NCI-H748 (cell line): ENCODE results near the gene DUSP2.

Experiments
- DNase-seq: peaks from one replicate; lab custom pipeline; 2025; ENCODE audit not compliant: unreplicated experiment; lab: John Stamatoyannopoulos, UW

DUSP2 gene, protein sequence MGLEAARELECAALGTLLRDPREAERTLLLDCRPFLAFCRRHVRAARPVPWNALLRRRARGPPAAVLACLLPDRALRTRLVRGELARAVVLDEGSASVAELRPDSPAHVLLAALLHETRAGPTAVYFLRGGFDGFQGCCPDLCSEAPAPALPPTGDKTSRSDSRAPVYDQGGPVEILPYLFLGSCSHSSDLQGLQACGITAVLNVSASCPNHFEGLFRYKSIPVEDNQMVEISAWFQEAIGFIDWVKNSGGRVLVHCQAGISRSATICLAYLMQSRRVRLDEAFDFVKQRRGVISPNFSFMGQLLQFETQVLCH

DNA sequence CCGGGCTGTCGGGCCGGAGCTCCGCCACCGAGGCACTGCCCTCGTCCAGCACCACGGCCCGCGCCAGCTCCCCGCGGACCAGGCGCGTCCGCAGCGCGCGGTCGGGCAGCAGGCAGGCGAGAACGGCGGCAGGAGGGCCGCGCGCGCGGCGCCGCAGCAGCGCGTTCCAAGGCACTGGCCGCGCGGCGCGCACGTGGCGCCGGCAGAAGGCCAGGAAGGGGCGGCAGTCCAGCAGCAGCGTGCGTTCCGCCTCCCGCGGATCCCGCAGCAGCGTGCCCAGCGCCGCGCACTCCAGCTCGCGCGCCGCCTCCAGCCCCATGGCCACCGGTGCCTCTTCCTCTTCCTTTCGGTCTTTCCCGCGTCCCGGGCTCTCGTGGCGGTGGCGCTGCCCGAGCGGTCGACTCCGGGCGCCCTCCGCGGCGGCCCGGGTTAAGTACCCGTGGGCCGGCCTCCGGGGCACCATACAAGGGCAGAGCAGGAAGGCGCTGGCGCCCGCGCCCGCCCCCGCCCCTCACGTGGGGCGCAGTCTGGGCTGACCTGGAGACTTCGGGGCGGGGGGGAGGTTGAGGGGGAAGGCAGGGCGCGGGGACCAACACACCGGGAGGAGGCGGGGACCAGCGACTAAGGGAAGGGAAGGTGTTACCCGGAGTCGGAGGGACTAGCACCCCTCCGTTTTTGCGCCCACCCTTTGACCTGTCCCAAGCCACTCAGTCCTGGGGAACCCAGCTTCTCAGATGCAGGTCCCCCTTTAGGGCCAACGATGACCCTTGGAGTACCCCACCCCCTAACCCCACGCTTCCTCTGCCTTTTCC, at the start of gene DUSP2:
Gene DUSP2, minus strand, starts transcription at position 405 of the 812 bp plus-strand sequence. Its CDS starts 86 bp downstream, at position 319.
- peak; percentile 74 for DNase-seq

DNA sequence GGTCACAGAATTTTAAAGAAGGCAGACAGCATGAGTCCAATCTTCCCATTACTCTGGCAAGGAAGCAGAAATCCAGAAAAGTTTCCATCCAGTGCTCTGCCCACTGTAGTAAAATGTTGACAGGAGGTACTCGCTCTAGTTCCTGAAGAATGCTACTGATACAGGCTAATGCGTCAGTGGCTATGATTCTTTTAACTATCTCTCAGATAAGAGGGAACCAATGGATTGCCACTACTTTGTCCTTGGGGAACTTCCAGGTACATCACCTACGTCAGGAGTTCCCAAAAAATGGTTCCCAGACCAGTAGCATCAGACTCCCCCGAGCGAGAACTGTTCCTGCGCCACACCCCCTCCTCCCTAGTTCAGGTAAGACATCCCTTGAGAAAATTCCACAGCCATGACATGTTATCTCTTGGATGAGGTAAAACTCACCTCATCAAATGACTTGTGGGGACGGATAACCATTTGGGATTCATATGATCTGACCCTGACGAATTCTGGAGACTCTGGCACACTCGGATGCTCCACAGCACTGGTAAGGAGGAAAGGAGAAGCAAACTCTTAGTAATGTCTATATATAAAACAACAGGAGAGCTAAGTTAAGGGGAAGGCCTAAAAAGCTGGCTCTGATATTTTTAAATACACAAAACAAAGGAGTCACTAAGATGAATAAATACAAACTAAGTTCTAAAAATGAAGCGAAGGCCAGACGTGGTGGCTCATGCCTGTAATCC, 46.9 kb upstream of the DUSP2 start:
- no peak for DNase-seq

DNA sequence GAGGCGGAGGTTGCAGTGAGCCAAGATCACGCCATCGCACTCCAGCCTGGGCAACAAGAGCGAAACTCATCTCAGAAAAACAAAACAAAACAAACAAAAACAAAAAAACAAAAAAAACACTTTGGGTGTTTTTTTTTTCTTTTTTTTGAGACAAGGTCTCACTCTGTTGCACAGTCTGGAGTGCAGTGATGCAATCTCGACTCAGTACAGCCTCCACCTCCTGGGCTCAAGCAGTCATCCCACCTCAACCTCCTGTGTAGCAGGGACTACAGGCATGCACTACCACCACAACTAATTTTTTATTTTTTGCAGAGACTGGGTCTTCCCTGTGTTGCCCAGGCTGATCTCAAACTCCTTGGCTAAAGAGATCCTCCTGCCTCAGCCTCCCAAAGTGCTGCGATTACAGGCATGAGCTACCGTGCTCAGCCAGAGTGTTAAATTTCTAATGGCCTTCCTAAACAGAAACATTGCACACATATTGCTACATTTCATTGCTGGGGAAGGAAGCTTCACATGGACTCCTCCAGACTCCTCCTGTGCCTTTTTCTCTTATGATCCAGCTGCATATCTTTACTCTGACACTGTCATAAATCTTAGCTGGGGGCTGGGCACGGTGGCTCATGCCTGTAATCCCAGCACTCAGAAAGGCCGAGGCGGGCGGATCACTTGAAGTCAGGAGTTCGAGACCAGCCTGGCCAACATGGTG, 43.7 kb upstream of the DUSP2 start:
- DNase-seq: no peak

DNA sequence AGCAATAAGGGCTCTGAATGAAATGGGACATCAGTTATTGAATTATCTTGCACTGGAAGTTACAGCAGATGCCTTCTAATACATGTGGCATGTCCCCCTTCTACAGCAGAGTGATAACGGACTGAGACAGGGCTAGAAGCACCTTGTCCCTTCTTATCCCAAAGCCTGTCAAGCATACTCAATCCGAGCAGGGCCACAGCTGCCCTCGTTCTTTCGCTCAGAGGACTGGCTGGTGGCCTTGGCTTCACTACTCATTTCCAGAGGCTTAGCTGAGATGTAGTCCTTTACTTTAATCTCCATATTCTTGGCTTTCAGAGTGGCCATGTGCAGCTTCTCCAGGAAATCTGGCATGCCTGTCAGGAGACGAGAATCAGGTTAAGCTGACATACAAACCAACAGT, 41.3 kb upstream of the DUSP2 start:
- DNase-seq: no peak

DNA sequence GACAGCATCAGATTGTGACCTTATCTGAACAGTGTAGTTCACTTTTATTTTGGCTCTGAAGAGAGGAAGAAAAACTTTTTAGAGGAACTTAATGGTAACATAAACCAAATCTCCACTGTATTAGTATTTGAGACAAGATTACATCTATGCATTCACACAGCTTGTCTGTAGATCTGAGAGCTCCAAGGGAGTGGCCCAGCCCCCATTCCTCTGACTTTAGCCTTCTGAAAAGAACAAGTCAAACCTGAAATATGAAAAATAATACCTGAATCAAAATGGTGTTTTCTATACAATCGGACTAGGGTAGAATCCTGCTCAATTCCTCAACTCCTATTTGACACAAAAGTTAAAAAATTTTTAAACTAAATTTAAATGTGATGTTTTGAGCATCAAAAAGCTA, 40.3 kb upstream of the DUSP2 start:
- DNase-seq: no peak

DNA sequence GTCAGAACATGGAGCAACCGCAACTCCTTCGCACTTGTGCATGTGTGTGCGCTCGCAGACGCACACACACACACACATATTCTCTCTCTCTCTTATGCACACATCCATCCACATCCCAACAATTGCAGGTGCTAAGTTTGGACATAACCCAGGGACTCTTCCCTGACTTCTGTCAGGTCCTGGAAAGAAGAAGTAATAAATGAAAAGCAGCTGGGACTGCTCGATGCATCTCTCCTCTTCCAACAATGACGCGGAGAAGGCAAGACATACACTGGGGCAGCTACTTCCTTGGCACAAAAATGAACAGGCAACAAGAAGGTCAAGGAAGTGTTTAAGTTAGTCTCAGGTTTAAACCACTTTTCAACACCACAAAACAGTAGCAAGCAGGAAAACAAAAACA, 39.7 kb upstream of the DUSP2 start:
- DNase-seq: no peak

DNA sequence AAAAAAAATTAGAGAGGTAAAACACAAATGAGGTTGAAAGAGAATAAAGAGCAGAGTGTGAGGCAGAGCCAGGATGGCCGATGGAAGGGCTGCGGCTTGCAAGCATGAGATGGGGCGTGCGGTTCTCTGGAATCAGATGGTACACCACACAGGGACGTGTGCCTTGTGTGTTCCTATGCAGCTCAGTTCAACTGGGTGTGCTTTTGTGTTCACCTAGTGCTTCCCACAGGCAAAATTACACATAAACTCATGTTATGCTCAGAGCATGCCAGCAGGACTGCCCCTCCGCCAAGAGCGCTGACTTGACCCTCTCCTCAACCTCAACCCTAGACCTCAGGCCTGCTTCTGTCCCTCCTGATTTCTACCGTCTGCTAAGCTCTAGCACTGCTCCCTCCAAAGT, 38.9 kb upstream of the DUSP2 start:
- no peak for DNase-seq

DNA sequence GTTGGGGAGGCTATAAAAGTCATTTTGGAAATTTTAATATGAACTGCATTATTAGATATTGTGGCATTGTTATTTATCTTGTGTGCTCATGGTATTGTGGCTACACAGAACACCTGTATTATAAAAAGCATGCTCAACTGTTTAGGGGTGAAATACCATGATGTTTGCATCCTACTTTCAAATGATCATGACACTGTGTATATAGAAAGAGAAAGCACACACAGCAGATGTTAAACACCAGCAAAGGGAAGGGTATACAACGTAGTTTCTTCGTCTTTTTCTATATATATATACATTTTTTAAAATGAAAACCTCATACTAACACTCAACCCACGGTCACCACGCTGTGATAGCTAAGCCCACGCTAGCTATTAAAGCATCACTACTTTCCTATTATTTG, 36.3 kb upstream of the DUSP2 start:
- no peak for DNase-seq

DNA sequence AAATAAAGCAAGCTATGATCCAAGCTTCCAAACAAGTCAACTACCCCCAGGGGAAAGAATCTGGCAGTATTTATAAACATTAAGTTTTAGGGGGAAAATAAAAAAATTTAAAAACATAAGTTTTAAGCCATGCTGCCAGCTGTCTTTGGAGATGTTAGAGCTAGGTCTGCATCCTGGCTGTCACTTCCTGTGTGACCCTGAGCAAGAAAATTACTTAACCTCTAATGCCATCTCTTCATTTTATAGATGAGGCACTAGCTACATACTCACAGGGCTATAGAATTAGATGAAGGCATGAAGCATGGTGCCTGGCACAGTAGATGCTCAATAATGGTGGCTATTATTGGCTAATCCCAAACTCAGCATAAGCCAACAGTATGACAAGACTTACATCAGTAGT, 35.3 kb upstream of the DUSP2 start:
- DNase-seq: no peak

DNA sequence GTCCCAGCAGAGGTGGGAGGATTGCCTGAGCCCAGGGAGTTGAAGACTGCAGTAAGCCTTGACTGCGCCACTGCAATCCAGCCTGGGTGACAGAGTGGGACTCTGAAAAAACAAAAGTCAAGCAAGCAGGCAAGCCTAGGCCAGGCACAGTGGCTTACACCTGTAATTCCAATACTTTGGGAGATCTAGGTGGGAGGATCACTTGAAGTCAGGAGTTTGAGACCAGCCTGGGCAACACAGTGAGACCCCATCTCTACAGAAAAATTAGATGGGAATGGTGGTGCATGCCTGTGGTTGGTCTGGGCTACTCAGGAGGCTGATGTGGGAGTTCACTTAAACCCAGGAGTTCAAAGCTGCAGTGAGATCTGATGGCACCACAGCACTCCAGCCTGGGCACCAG, 34.8 kb upstream of the DUSP2 start:
- no peak for DNase-seq

DNA sequence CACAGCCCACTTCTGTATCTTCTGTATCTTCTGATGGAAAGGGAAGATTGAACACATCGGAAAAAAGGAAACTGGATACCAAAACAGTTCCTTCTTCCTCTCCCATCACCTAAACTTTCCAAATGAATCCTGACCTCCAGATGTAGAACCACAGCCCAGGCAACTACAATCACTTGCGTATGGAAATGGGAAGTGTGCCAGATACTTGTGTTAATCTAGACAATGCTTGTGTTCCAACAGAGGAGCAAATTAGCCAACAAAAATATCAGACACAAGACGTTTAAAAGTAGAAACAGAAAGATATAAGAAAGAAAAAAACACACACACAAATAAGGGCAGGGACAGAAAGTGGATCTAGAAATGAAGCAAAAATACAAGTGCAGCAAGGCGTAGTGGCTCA, 31.4 kb upstream of the DUSP2 start:
- DNase-seq: no peak

DNA sequence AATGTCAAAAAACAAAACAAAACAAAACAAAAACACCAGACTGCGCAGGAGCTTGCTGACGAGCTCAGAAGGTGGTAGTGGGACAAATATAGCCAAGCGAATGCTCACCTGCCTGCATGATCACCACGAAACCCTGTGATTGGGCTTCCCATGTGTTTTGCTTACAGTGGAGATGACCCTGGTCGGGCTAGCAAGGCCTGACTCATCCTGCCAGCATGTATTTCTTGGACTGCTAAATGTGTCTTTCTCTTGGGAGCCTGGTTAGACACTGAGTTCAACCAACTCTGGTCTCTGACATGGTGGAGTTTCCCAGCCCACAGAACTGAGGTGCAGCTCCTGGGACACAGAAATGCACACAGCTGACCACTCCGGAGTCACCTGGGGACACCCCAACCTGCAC, 30.7 kb upstream of the DUSP2 start:
- DNase-seq: no peak

DNA sequence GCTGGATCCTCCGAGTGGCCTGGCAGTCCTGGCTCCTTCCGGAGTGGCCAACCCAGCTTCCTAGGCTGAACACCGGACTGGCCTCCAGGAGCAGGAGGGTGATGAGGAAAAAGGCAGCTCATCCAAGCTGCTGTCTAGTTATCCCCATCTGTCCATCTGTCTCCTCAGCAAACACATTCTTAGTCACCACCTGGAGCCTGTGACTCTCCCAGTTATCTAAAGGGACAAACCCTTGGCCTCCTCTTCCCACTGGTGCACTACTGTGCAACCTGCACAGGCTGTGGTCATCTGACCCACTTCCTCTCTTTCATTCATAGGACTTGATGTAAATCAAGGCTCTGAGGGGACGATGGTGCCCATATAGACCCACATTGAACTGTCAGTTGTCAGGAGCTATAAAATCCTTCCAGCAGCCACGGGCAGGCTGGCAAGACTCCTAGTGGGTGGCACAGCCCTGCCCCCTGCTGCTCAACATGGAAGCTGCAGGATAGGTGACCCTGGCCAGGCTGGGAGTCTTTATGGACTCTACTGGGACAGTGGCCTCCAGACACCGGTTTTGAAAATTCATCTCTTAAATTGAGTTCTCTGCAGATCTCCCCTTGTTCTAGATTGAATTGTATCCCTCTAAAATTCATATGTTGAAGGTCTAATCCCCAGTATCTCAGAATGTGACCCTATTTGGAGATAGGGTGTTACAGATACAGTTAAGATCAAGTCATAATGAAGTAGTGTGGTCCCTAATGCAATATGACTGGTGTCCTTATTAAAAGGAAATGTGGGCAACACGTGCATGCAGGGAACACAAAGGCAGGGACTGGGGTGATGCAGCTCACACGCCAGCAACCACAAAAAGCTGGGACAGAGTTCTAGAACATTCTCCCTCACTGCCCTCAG, 29.3 kb upstream of the DUSP2 start:
- DNase-seq: peak; percentile 46

DNA sequence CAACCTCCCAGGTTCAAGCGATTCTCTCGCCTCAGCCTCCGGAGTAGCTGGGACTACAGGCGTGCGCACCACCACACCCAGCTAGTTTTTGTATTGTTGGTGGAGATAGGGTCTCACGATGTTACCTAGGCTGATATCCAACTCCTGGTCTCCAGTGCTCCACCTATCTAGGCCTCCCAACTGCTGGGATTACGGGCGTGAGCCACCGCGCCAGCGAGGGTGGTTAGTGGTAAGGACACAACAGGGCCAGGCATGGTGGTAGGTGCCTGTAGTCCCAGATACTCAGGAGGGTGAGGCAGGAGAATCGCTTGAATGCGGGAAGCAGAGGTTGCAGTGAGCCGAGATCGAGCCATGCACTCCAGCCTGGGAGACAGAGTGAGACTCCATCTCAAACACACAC, 26.6 kb upstream of the DUSP2 start:
- DNase-seq: no peak

DNA sequence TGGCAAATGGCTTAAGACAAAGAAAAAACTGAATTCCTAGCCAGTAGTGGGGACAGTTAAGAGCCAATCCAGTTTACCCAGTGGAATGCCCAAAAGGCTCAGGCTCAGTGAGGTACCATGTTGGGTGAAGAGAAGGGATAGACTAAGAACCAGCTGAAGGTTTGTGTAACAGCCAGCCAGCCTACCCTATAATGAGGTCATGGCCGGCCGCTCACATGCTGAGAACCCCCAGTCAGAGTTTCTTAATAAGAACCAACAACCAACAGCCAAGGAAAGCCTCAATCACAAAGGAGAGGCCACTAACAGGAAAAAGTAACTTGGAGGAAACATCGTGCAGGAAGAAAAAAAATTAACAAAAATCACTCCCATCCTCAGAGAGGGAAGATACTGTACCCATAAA, 25.4 kb upstream of the DUSP2 start:
- DNase-seq: no peak

DNA sequence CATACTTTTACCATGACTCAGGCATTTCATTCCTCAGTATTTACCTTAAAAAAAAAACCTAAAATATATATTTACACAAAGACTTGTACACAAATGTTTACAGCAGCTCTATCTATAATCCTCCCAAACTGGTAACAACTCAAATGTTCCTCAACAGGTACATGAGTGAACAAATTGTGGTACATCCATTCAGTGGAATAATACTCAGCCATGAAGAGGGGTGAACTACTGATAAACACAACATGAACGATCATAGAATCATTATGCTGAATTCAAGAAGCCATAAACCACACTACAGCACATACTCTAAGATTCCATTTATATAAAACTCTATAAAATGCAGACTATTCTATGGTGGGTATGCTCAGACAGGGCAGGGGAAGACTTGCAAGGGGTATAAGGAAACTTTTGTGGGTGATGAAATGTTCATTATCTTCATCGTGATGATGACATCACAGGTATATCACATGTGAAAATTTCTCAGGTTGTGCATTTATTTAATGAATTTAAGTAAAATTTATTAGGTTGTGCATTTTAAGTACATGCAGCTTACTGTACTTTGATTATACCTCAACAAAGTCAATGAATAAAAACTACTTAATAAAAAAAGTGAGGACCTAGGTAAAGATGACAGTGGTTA, 24.7 kb upstream of the DUSP2 start:
- DNase-seq: no peak

DNA sequence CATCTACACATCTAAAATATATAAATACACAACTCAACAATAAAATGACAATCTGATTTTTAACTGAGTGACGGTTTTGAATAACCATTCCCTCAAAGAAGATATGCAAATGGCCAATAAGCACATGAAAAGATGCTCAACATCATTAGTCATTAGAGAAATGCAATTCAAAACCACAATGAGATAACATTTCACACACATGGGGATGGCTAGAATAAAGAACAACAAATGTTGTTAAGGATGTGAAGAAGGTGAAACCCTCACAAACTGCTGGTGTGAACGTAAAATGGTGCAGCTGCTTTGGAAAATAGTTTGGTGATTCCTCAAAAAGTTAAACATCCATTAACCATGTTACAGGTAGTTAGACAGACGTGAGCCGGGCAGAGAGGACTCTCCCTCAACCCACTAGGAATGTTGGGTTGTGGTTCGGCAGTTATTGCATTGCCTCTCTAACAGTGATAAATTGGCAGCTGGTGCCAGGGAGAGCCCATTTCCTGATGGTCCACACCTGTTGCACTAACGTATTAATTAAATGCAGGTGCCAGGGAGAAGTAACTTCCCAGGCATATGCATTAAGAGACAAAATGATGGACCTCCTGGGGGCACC, 22.3 kb upstream of the DUSP2 start:
- DNase-seq: no peak

DNA sequence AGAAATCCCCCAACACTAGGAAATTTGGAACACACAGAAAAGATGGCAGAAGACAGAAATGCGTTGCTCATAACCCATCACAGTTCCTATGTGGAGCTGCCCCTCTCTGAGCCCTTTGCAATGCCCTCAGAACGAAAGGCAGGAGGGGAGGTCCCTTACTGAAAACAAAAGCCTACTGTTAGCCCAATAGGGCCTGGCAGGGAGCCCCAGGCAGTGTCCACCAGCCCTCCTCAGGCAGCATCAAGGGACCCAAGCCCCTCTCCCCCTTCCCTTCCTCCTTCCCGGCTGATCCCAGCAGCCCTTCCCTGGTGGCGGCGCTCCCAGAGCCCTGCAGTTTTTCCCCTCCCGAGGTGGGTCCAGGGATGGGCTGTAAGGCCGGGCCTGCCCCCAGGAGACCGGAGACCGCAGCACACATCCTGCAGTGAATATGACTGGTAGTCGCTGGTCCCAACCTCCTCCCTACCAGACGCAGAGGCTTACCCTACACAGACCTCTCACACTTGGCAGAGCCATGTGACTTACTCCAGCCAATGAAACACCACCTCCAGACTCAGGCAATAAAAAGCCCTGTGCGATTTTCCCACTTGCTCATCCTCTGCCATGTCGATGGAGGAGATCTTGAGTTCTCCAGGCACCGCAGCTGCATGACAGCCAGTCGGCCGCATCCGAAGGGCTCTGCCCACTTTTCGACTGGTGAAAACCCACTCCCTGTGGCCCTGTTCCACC, 19.4 kb upstream of the DUSP2 start:
- no peak for DNase-seq
